Measurements from ENCODE around the gene LSM2.
"Not testable (repeated sequence)": the region's sequence is repeated elsewhere in the genome, so short reads cannot be mapped to it uniquely, and the experiment has no call there.

The LSM2 gene

GRCh38 chr6:31806470-31807272 lies at the start of gene LSM2:
Gene LSM2, minus strand, starts transcription at chr6:31806966. Its CDS starts 209 bp downstream, at chr6:31806757.
- peak; percentile 95 for DNase-seq

- not testable (repeated sequence) for DNase-seq
Observed at GRCh38 chr6:31851980-31852718, 45.4 kb upstream of the LSM2 start.

DNA sequence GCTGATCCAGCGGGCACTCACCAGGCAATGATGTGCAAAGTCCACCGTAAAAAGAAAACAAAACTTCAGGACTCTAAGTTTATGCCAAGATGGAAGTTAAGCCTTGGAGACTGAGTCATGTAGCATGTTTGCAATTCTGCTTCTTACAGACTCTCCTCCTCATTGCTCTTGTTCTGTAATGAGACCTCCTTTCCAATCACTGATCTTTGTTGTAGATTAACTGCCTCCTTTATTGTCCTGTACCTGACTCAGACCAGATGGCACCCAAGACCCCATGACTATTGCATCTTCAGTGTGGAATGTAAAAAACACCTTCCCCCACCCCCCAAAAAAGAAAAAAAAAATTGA lies 44.7 kb upstream of the LSM2 start:
- DNase-seq = no peak

- DNase-seq = no peak
Observed at GRCh38 chr6:31850765-31851484, 44.2 kb upstream of the LSM2 start.

- DNase-seq = no peak
Observed at GRCh38 chr6:31847276-31847978, 40.7 kb upstream of the LSM2 start.

DNA sequence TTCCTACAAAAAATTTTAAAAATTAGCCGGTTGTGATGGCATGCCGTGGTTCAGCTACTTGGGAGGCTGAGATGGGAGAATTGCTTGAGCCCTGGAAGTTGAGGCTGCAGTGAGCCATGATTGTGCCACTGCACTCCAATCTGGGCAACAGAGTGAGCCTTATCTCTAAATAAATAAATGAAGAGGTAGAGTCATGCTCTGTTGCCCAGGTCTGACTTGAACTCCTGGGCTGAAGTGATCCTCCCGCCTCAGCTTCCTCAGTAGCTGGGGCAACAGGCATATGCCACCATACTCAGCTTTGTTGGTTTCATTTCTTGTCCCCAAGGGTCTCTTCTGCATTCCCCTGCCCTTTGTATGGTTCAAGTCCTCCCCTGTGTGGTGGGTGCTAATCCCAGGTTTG lies 37.7 kb upstream of the LSM2 start:
- no peak for DNase-seq

- DNase-seq = no peak
Observed at GRCh38 chr6:31842053-31842452, 35.3 kb upstream of the LSM2 start.

DNA sequence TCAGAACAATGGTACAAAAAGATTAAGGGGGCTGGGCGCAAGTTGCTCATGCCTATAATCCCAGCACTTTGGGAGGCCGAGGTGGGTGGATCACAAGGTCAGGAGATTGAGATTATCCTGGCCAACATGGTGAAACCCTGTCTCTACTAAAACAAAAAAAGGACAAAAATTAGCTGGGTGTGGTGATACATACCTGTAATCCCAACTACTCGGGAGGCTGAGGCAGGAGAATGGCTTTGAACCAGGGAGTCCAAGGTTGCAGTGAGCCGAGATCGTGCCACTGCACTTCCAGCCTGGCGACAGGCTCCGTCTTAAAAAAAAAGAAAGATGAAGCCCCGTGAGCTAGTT lies 33.0 kb upstream of the LSM2 start:
- DNase-seq = not testable (repeated sequence)

- no peak for DNase-seq
Observed at GRCh38 chr6:31838968-31839367, 32.2 kb upstream of the LSM2 start.

- not testable (repeated sequence) for DNase-seq
Observed at GRCh38 chr6:31838114-31838553, 31.4 kb upstream of the LSM2 start.

GRCh38 chr6:31837369-31838113 lies 30.8 kb upstream of the LSM2 start:
- DNase-seq = no peak

DNA sequence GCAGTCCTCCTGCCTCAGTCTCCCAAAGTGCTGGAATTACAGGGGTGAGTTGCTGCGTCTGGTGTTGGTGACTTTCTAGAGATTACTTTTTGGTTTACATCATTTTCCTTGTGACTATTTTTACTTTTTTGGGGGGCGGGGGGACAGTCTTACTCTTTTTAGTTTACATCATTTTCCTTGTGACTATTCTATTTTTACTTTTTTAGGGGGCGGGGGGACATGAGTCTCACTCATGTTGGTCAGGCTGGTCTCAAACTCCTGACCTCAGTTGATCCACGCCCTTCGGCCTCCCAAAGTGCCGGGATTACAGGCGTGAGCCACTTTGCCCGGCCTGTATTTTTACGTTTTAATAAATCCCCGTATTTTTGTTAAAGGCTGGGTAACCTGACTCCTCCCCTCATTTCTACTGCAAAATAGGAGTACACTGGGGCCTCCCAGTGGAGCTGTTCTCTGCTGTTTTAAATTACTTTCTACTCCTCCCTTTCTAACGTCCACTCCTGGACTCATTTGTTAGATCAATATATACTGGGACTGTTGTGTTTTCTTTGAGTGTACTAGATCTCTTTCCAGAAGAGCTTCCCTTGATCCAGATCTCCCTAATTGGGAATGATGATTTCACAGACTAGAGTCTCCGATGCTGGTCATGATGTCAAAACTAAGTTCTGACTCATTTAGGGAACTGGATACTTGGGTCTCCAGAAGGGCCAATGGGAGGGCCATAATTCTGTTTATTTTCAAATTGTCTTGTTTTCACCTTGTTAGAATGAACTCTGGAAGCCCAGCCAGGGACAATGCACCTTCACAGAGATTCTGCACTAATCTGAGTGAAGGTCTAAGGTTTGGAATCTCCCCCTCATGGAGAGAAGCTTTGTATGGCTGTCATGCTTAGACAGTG lies 30.0 kb upstream of the LSM2 start:
- DNase-seq = peak; percentile 57

GRCh38 chr6:31836047-31836473 lies 29.3 kb upstream of the LSM2 start:
- no peak for DNase-seq

DNA sequence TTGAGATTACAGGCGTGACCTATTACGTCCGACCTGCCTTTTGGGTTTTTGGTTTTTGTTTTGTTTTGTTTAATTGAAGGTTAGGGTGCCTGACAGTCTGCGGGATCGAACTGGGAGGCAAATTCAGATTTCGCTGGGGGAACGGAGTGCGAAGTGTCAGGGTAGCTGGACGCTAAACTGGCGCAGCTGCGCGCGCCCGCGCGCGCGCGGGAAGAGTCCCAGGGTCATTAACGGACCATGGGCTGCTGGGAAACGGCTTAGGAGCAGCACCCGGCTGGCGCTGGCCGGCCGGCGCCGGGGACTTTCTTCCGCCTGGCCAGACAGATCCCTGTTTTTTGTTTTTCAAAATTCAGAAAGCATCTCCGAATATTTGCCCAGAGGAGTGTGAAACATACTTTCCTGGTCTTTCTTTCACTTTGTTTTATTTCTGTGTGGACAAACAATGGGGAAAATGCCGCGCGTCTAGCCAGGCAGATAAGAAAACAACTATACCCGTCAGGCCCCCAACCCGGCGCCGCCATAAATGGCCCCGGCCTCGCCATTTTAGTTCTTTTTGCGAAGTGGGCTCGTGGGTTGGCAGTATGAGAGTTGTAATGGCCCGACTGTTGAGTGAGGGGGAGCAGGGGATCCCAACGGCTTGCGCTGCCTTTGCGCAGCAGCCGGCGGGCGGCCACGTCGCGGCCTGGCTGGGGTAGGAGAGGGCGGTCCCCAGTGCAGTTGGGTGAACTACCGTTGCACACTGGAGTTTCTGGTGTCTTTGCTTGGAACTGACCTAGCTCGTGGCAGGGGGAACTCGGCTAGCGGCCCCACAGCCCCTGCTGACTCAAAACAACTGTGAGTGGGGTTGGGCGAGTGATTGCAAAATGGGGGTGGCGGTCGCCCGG lies 27.8 kb upstream of the LSM2 start:
- DNase-seq = peak; percentile 91

GRCh38 chr6:31831350-31832215 lies 24.8 kb upstream of the LSM2 start:
- no peak for DNase-seq

DNA sequence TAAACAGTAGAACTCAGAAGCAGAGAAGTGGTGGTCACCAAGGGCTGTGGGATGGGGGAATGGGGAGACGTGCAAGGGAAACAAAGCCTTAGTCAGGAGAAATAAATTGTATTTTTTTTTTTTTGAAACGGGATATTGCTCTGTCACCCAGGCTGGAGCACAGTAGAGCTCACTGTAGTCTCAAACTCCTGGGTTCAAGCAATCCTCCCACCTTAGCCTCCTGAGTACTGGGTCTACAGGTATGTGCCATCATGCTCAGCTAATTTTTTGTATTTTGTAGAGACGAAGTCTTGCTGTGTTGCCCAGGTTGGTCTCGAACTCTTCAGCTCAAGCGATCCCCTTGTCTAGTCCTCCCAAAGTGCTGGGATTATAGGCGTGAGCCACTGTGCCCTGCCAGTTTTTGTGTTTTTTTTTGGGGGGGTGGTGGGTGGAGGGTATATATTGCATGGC lies 24.1 kb upstream of the LSM2 start:
- DNase-seq = no peak

DNA sequence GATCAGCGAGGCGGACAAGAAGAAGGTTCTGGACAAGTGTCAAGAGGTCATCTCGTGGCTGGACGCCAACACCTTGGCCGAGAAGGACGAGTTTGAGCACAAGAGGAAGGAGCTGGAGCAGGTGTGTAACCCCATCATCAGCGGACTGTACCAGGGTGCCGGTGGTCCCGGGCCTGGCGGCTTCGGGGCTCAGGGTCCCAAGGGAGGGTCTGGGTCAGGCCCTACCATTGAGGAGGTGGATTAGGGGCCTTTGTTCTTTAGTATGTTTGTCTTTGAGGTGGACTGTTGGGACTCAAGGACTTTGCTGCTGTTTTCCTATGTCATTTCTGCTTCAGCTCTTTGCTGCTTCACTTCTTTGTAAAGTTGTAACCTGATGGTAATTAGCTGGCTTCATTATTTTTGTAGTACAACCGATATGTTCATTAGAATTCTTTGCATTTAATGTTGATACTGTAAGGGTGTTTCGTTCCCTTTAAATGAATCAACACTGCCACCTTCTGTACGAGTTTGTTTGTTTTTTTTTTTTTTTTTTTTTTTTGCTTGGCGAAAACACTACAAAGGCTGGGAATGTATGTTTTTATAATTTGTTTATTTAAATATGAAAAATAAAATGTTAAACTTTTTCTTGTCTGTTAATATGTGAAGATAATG lies 23.0 kb upstream of the LSM2 start:
- DNase-seq = peak; percentile 61

- DNase-seq = peak; percentile 100
Observed at GRCh38 chr6:31827286-31828079, 20.7 kb upstream of the LSM2 start, which contains the start of gene HSPA1B. Gene HSPA1B, plus strand, starts transcription at chr6:31827738. Its CDS starts 213 bp downstream, at chr6:31827951.
